ENCODE results near the gene FAM117A. TPM values are rescaled to one million over a fixed set of nuclear protein-coding genes. Genes with fewer than 3 reads are reported as not detected.

FAM117A gene
- total and polyA plus RNA-seq, 2 donors from 2014 or later: 11.1 to 12.9 TPM

- Histone ChIP-seq H3K27ac (ENCODE audit: low read depth in 2 of 2, low read length in 2 of 2) (no peak overlapping the region), H3K4me1 (ENCODE audit: control insufficient read depth in 2 of 3, insufficient read depth in 2 of 3, low read depth in 1 of 3, low read length in 3 of 3) (no peaks in the 10 kb centered on the region), H3K36me3 (ENCODE audit: control insufficient read depth in 2 of 3, insufficient read depth in 3 of 3, low read length in 3 of 3) (peaks cover 10 to 43% (median 24%) of the 10 kb centered on the region in 3 donors), H3K27me3 (ENCODE audit: control insufficient read depth, insufficient read depth, low read length) (no peaks in the 10 kb centered on the region), H3K9me3 (ENCODE audit: control insufficient read depth in 2 of 3, insufficient read depth in 1 of 3, low read length in 3 of 3) (no peaks in the 10 kb centered on the region), H3K4me3 (ENCODE audit: low read length in 3 of 3) (no peak overlapping the region), H3K9ac (ENCODE audit: low read length in 3 of 3) (no peak overlapping the region)
- no peak for DNase-seq
- intact Hi-C loops (cut with DNase I): no loop called here
- TF ChIP-seq CTCF (IDR thresholded peaks at IDR 0.05; ENCODE audit: borderline replicate concordance, extremely low read depth, insufficient read depth): no peak
- no peak for FAIRE-seq
These were observed 34.3 kb upstream of the FAM117A start for GRCh38 chr17:49798182-49798581.

DNA sequence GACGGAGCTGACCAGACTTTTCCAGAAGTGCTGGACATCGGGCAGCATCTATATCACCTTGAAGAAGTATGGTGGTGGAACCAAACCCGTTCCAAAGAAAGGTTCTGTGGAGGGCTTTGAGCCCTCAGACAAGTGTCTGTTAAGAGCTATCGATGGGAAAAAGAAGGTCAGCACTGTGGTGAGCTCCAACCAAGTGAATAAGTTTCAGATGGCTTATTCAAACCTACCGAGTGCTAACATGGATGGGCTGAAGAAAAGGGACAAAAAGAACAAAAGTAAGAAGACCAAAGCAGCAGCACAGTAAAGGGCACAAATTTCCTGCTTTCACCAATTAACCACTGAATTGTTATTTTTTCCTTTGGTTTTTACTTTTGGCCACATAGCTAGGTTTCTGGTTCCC, 31.4 kb upstream of the FAM117A start:
- no peaks in the 10 kb centered on the region for H3K27me3 ChIP-seq (ENCODE audit: control insufficient read depth, insufficient read depth, low read length)
- peaks cover 10 to 50% (median 24%) of the 10 kb centered on the region in 3 donors for H3K36me3 ChIP-seq (ENCODE audit: control insufficient read depth in 2 of 3, insufficient read depth in 3 of 3, low read length in 3 of 3)
- no peak overlapping the region for H3K9ac ChIP-seq (ENCODE audit: low read length in 3 of 3)
- H3K4me1 ChIP-seq (ENCODE audit: control insufficient read depth in 2 of 3, insufficient read depth in 2 of 3, low read depth in 1 of 3, low read length in 3 of 3): peaks cover 0 to 4% (median 2%) of the 10 kb centered on the region in 3 donors
- no peak overlapping the region for H3K27ac ChIP-seq (ENCODE audit: low read depth in 2 of 2, low read length in 2 of 2)
- FAIRE-seq: no peak
- no peak for TF ChIP-seq CTCF (IDR thresholded peaks at IDR 0.05; ENCODE audit: borderline replicate concordance, extremely low read depth, insufficient read depth)
- DNase-seq: no peak
- H3K9me3 ChIP-seq (ENCODE audit: control insufficient read depth in 2 of 3, insufficient read depth in 1 of 3, low read length in 3 of 3): no peaks in the 10 kb centered on the region
- H3K4me3 ChIP-seq (ENCODE audit: low read length in 3 of 3): no peak overlapping the region
- intact Hi-C loops (cut with DNase I): no loop called here

DNA sequence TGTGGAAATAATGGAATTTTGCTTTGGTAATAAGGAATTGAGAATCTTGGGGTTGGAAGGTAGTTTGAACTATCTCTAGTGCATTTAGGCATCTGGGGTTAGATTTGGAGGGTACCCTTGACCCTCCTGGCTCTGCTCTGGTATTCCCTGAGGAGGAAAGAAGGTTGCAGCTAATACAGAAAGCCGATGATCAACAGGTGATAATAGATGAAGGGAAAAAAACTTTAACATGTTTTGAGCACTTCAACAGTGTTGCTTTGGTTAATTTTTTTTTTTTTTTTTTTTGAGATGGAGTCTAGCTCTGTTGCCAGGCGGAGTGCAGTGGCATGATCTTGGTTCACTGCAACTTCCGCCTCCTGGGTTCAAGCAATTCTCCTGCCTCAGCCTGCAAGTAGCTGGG, 29.4 kb upstream of the FAM117A start:
- Histone ChIP-seq H3K27ac (ENCODE audit: low read depth in 2 of 2, low read length in 2 of 2) (no peak overlapping the region), H3K4me1 (ENCODE audit: control insufficient read depth in 2 of 3, insufficient read depth in 2 of 3, low read depth in 1 of 3, low read length in 3 of 3) (peaks cover 4 to 10% (median 6%) of the 10 kb centered on the region in 3 donors), H3K9ac (ENCODE audit: low read length in 3 of 3) (no peak overlapping the region), H3K36me3 (ENCODE audit: control insufficient read depth in 2 of 3, insufficient read depth in 3 of 3, low read length in 3 of 3) (peaks cover 7 to 38% (median 14%) of the 10 kb centered on the region in 3 donors), H3K27me3 (ENCODE audit: control insufficient read depth, insufficient read depth, low read length) (no peaks in the 10 kb centered on the region), H3K9me3 (ENCODE audit: control insufficient read depth in 2 of 3, insufficient read depth in 1 of 3, low read length in 3 of 3) (no peaks in the 10 kb centered on the region), H3K4me3 (ENCODE audit: low read length in 3 of 3) (no peak overlapping the region)
- DNase-seq: no peak
- TF ChIP-seq CTCF (IDR thresholded peaks at IDR 0.05; ENCODE audit: borderline replicate concordance, extremely low read depth, insufficient read depth): no peak
- intact Hi-C loops (cut with DNase I): no loop called here
- no peak for FAIRE-seq

- Histone ChIP-seq H3K27me3 (ENCODE audit: control insufficient read depth, insufficient read depth, low read length) (no peaks in the 10 kb centered on the region), H3K27ac (ENCODE audit: low read depth in 2 of 2, low read length in 2 of 2) (peak overlapping the region in 1 of 2 donors; percentile 56), H3K4me1 (ENCODE audit: control insufficient read depth in 2 of 3, insufficient read depth in 2 of 3, low read depth in 1 of 3, low read length in 3 of 3) (peaks cover 4 to 14% (median 6%) of the 10 kb centered on the region in 3 donors), H3K36me3 (ENCODE audit: control insufficient read depth in 2 of 3, insufficient read depth in 3 of 3, low read length in 3 of 3) (peaks cover 4 to 16% (median 4%) of the 10 kb centered on the region in 3 donors), H3K9ac (ENCODE audit: low read length in 3 of 3) (peak overlapping the region in 2 of 3 donors; percentile 3 to 59), H3K4me3 (ENCODE audit: low read length in 3 of 3) (peak overlapping the region; percentile 80 to 99 (median 82)), H3K9me3 (ENCODE audit: control insufficient read depth in 2 of 3, insufficient read depth in 1 of 3, low read length in 3 of 3) (no peaks in the 10 kb centered on the region)
- intact Hi-C loops (cut with DNase I): no loop called here
- TF ChIP-seq CTCF (IDR thresholded peaks at IDR 0.05; ENCODE audit: borderline replicate concordance, extremely low read depth, insufficient read depth): no peak
- DNase-seq (no peak), FAIRE-seq (no peak)
These were observed 25.3 kb upstream of the FAM117A start for GRCh38 chr17:49789243-49789578.

All from kidney (tissue), 14 donors.